Measurements from ENCODE around the gene CTRB1. TPM values are rescaled to one million over a fixed set of nuclear protein-coding genes. Genes with fewer than 3 reads are reported as not detected.
"Not testable (repeated sequence)": the region's sequence is repeated elsewhere in the genome, so short reads cannot be mapped to it uniquely, and the experiment has no call there.

The CTRB1 gene
- total and polyA plus RNA-seq, 8 donors = 14,339 to 37,242 (median 26,434) TPM

- FAIRE-seq (no peak), DNase-seq (peak; percentile 82 to 96 (median 94)), ATAC-seq (peak; percentile 52 to 77 (median 74))
- peak within 1 kb of the TSS; percentile 45 to 83 (median 61) for H3K4me3 ChIP-seq
- intact Hi-C loops (cut with DNase I) = loop anchor here in 2 of 3 donors (2.0 kb wide), 2 partner anchors 18 to 20 kb away; no protein-coding TSS in a partner anchor
- H3K9me3 ChIP-seq = no peaks in the 10 kb centered on the region
- H3K4me1 ChIP-seq = peaks cover 5 to 10% (median 7%) of the 10 kb centered on the region in 3 donors
- 43% methylated on average over 21 to 24 of the region's 24 CpGs for WGBS, 2 donors
- H3K27me3 ChIP-seq = no peaks in the 10 kb centered on the region
- peak within 1 kb of the TSS; percentile 85 to 98 (median 92) for H3K27ac ChIP-seq
- TF ChIP-seq CTCF (IDR thresholded peaks at IDR 0.05) = no peak
- peaks cover 0 to 9% (median 0%) of the 10 kb centered on the region in 3 donors for H3K36me3 ChIP-seq
Measured at GRCh38 chr16:75206749-75207451, 11.9 kb upstream of the CTRB1 start, which contains the start of gene CTRB2. Gene CTRB2, minus strand, starts transcription at chr16:75207161. Its CDS starts 20 bp downstream, at chr16:75207141.

GRCh38 chr16:75207831-75208230, 11.0 kb upstream of the CTRB1 start:
- intact Hi-C loops (cut with DNase I) = loop anchor here in 2 of 3 donors (2.0 kb wide), 2 partner anchors 17 to 19 kb away; no protein-coding TSS in a partner anchor
- WGBS, 2 donors = 71 to 86% methylated on average over 11 of the region's 11 CpGs
- Histone ChIP-seq H3K9me3 (no peaks in the 10 kb centered on the region), H3K27me3 (no peaks in the 10 kb centered on the region), H3K36me3 (peaks cover 0 to 9% (median 0%) of the 10 kb centered on the region in 3 donors), H3K4me3 (no peak overlapping the region), H3K27ac (peak overlapping the region; percentile 85 to 98 (median 92)), H3K4me1 (peaks cover 5 to 15% (median 7%) of the 10 kb centered on the region in 3 donors)
- TF ChIP-seq CTCF (IDR thresholded peaks at IDR 0.05) = no peak
- DNase-seq (peak in 5 of 6 donors; percentile 49 to 81 (median 61)), ATAC-seq (peak in 2 of 4 donors; percentile 1 to 4), FAIRE-seq (no peak)

- Histone ChIP-seq H3K4me1 (peaks cover 5 to 15% (median 7%) of the 10 kb centered on the region in 3 donors), H3K27ac (peak overlapping the region in 3 of 4 donors; percentile 8 to 98 (median 91)), H3K27me3 (no peaks in the 10 kb centered on the region), H3K4me3 (no peak overlapping the region), H3K9me3 (no peaks in the 10 kb centered on the region), H3K36me3 (peaks cover 0 to 9% (median 0%) of the 10 kb centered on the region in 3 donors)
- no peak for TF ChIP-seq CTCF (IDR thresholded peaks at IDR 0.05)
- WGBS, 2 donors = 75 to 82% methylated on average over 13 of the region's 13 CpGs
- FAIRE-seq (no peak), DNase-seq (peak in 3 of 6 donors; percentile 12 to 43 (median 39)), ATAC-seq (no peak)
- intact Hi-C loops (cut with DNase I) = no loop called here
Measured at GRCh38 chr16:75208242-75208825, 10.5 kb upstream of the CTRB1 start.

- H3K27me3 ChIP-seq = no peaks in the 10 kb centered on the region
- H3K9me3 ChIP-seq = no peaks in the 10 kb centered on the region
- no peak for TF ChIP-seq CTCF (IDR thresholded peaks at IDR 0.05)
- H3K27ac ChIP-seq = peak overlapping the region in 1 of 4 donors; percentile 8
- intact Hi-C loops (cut with DNase I) = no loop called here
- peak in 4 of 6 donors; percentile 43 to 81 (median 74) for DNase-seq
- no peak overlapping the region for H3K4me3 ChIP-seq
- ATAC-seq = no peak
- 75 to 76% methylated on average over 27 of the region's 27 CpGs for WGBS, 2 donors
- FAIRE-seq = no peak
- peaks cover 5 to 15% (median 7%) of the 10 kb centered on the region in 3 donors for H3K4me1 ChIP-seq
- peaks cover 0 to 9% (median 0%) of the 10 kb centered on the region in 3 donors for H3K36me3 ChIP-seq
Measured at GRCh38 chr16:75208861-75209505, 9.8 kb upstream of the CTRB1 start.

- intact Hi-C loops (cut with DNase I); H3K9me3 ChIP-seq; H3K27ac ChIP-seq; ATAC-seq; H3K4me3 ChIP-seq; H3K27me3 ChIP-seq; H3K36me3 ChIP-seq; FAIRE-seq: not testable (repeated sequence)
- WGBS, 2 donors = 85 to 91% methylated on average over 7 of the region's 7 CpGs
- DNase-seq = peak in 1 of 6 donors; percentile 5
- peaks cover 5 to 15% (median 7%) of the 10 kb centered on the region in 3 donors for H3K4me1 ChIP-seq
Measured at GRCh38 chr16:75209514-75209913, 9.3 kb upstream of the CTRB1 start.
